Natural killer cell (primary cell): ENCODE data around the gene ZNF12. TPM values are rescaled to one million over a fixed set of nuclear protein-coding genes. Genes with fewer than 3 reads are reported as not detected.
"Not testable (repeated sequence)": the region's sequence is repeated elsewhere in the genome, so short reads cannot be mapped to it uniquely, and the experiment has no call there.

Source experiments
- ATAC-seq, 3 donors: fragments of 150-1000 bp in 2 of 3; fragments of 200-7000 bp in 1 of 3; cut with Tn5 transposase; 1 replicate in 1 of 3; 2 replicates in 2 of 3; pipeline ENCODE4 v1.10.0; 2021; ENCODE audit warnings: mild to moderate bottlenecking in 2 of 3, moderate library complexity in 2 of 3
- DNase-seq, 2 donors: peaks; one replicate each; pipeline versions ENCODE4 v3.0.0 to v3.0.0-alpha.2; 2013 to 2021; ENCODE audit warnings: mixed read lengths in 1 of 2
- H3K27ac ChIP-seq: one replicate; pipeline ENCODE4 v1.5.1; 2013; ENCODE audit warnings: mild to moderate bottlenecking, low read length
- H3K27me3 ChIP-seq: one replicate; pipeline ENCODE4 v1.6.1; 2013; ENCODE audit warnings: low read length; ENCODE audit not compliant: control insufficient read depth, insufficient read depth
- H3K36me3 ChIP-seq: one replicate; pipeline ENCODE4 v1.6.1; 2013; ENCODE audit warnings: low read length; ENCODE audit not compliant: control insufficient read depth, insufficient read depth
- H3K4me1 ChIP-seq: one replicate; pipeline ENCODE4 v1.6.1; 2013; ENCODE audit warnings: low read length; ENCODE audit not compliant: control insufficient read depth, insufficient read depth
- H3K4me3 ChIP-seq: one replicate; pipeline ENCODE4 v1.5.1; 2013; ENCODE audit warnings: low read length
- H3K9me3 ChIP-seq: one replicate; pipeline ENCODE4 v1.6.1; 2013; ENCODE audit warnings: low read length; ENCODE audit not compliant: control insufficient read depth, insufficient read depth
- H3K27ac Mint-ChIP-seq, 2 donors: one replicate each; pipeline ENCODE4 v1.8.0; 2022; ENCODE audit warnings: mild to moderate bottlenecking in 2 of 2, mixed read lengths in 2 of 2, moderate library complexity in 1 of 2
- H3K27me3 Mint-ChIP-seq, 2 donors: one replicate each; pipeline ENCODE4 v1.8.0; 2022; ENCODE audit warnings: low read depth in 2 of 2, mixed read lengths in 2 of 2
- H3K36me3 Mint-ChIP-seq: one replicate; pipeline ENCODE4 v1.8.0; 2022; ENCODE audit warnings: mixed read lengths
- H3K4me1 Mint-ChIP-seq, 2 donors: one replicate each; pipeline ENCODE4 v1.8.0; 2022; ENCODE audit warnings: mixed read lengths in 2 of 2
- H3K4me3 Mint-ChIP-seq: one replicate; pipeline ENCODE4 v1.8.0; 2022; ENCODE audit warnings: mild to moderate bottlenecking, moderate library complexity, mixed read lengths
- H3K9me3 Mint-ChIP-seq, 2 donors: one replicate each; pipeline ENCODE4 v1.8.0; 2022; ENCODE audit warnings: mixed read lengths in 2 of 2
- CTCF ChIP-seq: fragments of 200-600 bp; IDR thresholded peaks from one replicate; pipeline ENCODE4 v1.8.0; 2022; ENCODE audit warnings: antibody characterized with exemption
- WGBS: methylation state at CpG from one replicate; pipeline ENCODE4 v1.1.7; 2013; ENCODE audit warnings: missing lambda C conversion rate; ENCODE audit not compliant: insufficient coverage; 5-methylcytosine and 5-hydroxymethylcytosine counted together
- intact Hi-C: fragments of 100-400 bp; cut with micrococcal nuclease; formaldehyde crosslinking; loops from one replicate; pipeline ENCODE4 v1.14.2; 2022
- total RNA-seq, 4 donors: library from RNA; stranded (reverse); fragments of 120-200 nt in 1 of 4; gene quantifications; one replicate each; pipeline versions ENCODE4 v1.2.3 to v1.2.4, GENCODE V29; 2013 to 2022

The ZNF12 gene
- total RNA-seq, 3 donors from 2014 or later (not counting 1 experiment from before 2014, with no cell fraction given): 27.5 to 38.4 (median 28.1) TPM

- 4% methylated on average over 18 of the region's 18 CpGs for WGBS
- ATAC-seq (no peak), DNase-seq (no peak)
- Histone ChIP-seq H3K27me3 (no peaks in the 10 kb centered on the region), H3K9me3 (no peaks in the 10 kb centered on the region), H3K4me1 (peaks cover 24% of the 10 kb centered on the region), H3K27ac (peak overlapping the region; percentile 60), H3K36me3 (peaks cover 10% of the 10 kb centered on the region), H3K4me3 (peak overlapping the region; percentile 77)
- peak overlapping the region; percentile 87 to 91 for H3K27ac Mint-ChIP-seq
- H3K36me3 Mint-ChIP-seq: no peaks in the 10 kb centered on the region
- no peaks in the 10 kb centered on the region for H3K9me3 Mint-ChIP-seq
- H3K4me1 Mint-ChIP-seq: peaks cover 18 to 26% of the 10 kb centered on the region in 2 donors
- intact Hi-C loops: no loop called here
- no peak for TF ChIP-seq CTCF
- H3K4me3 Mint-ChIP-seq: peak overlapping the region; percentile 87
- H3K27me3 Mint-ChIP-seq: no peaks in the 10 kb centered on the region
Observed at GRCh38 chr7:6730343-6730633, 23.5 kb upstream of the ZNF12 start.

- Mint-ChIP-seq H3K9me3 (no peaks in the 10 kb centered on the region), H3K36me3 (no peaks in the 10 kb centered on the region), H3K27ac (peak overlapping the region; percentile 87 to 91), H3K4me3 (peak overlapping the region; percentile 87), H3K4me1 (peaks cover 18 to 26% of the 10 kb centered on the region in 2 donors), H3K27me3 (no peaks in the 10 kb centered on the region)
- intact Hi-C loops: no loop called here
- Histone ChIP-seq H3K27ac (peak overlapping the region; percentile 60), H3K36me3 (peaks cover 5% of the 10 kb centered on the region), H3K9me3 (no peaks in the 10 kb centered on the region), H3K4me3 (peak overlapping the region; percentile 77), H3K27me3 (no peaks in the 10 kb centered on the region), H3K4me1 (peaks cover 26% of the 10 kb centered on the region)
- under 1% methylated on average over 66 of the region's 66 CpGs for WGBS
- TF ChIP-seq CTCF: no peak
- DNase-seq: peak; percentile 80 to 92
- ATAC-seq: peak; percentile 95 to 98 (median 96)
Observed at GRCh38 chr7:6729492-6730342, 23.0 kb upstream of the ZNF12 start.

- H3K4me1 Mint-ChIP-seq: peaks cover 18 to 26% of the 10 kb centered on the region in 2 donors
- WGBS: 69% methylated on average over 29 of the region's 29 CpGs
- H3K27me3 Mint-ChIP-seq, ATAC-seq, DNase-seq, H3K36me3 Mint-ChIP-seq, H3K27me3 ChIP-seq, H3K9me3 Mint-ChIP-seq, H3K36me3 ChIP-seq, H3K9me3 ChIP-seq, intact Hi-C loops: not testable (repeated sequence)
- H3K4me3 Mint-ChIP-seq: peak overlapping the region; percentile 87
- Histone ChIP-seq H3K4me1 (peaks cover 26% of the 10 kb centered on the region), H3K27ac (peak overlapping the region; percentile 60), H3K4me3 (peak overlapping the region; percentile 77)
- peak overlapping the region; percentile 87 to 91 for H3K27ac Mint-ChIP-seq
Observed at GRCh38 chr7:6728893-6729491, 22.2 kb upstream of the ZNF12 start.

GRCh38 chr7:6727663-6728062 lies 20.9 kb upstream of the ZNF12 start:
- Mint-ChIP-seq H3K36me3 (no peaks in the 10 kb centered on the region), H3K27me3 (peaks cover 2 to 4% of the 10 kb centered on the region in 2 donors), H3K27ac (no peak overlapping the region), H3K4me1 (peaks cover 18 to 26% of the 10 kb centered on the region in 2 donors), H3K9me3 (no peaks in the 10 kb centered on the region), H3K4me3 (peak overlapping the region; percentile 61)
- DNase-seq (no peak), ATAC-seq (no peak)
- no peaks in the 10 kb centered on the region for H3K9me3 ChIP-seq
- H3K4me3 ChIP-seq: no peak overlapping the region
- H3K27me3 ChIP-seq: no peaks in the 10 kb centered on the region
- no peaks in the 10 kb centered on the region for H3K36me3 ChIP-seq
- H3K4me1 ChIP-seq: peaks cover 26% of the 10 kb centered on the region
- no peak overlapping the region for H3K27ac ChIP-seq
- intact Hi-C loops: no loop called here
- no peak for TF ChIP-seq CTCF
- 100% methylated on average over 2 of the region's 3 CpGs for WGBS

GRCh38 chr7:6726341-6726740 lies 19.6 kb upstream of the ZNF12 start:
- ATAC-seq, H3K27ac Mint-ChIP-seq, H3K27ac ChIP-seq, H3K27me3 ChIP-seq, H3K27me3 Mint-ChIP-seq, H3K4me3 ChIP-seq, intact Hi-C loops, H3K36me3 Mint-ChIP-seq, H3K9me3 ChIP-seq, H3K36me3 ChIP-seq, DNase-seq, H3K9me3 Mint-ChIP-seq, H3K4me3 Mint-ChIP-seq: not testable (repeated sequence)
- peaks cover 25% of the 10 kb centered on the region for H3K4me1 ChIP-seq
- H3K4me1 Mint-ChIP-seq: peaks cover 18 to 21% of the 10 kb centered on the region in 2 donors
- WGBS: 96% methylated on average over 5 of the region's 5 CpGs
